H9 (cell line): ENCODE measurements around the gene UBE2Q2. TPM values are rescaled to one million over a fixed set of nuclear protein-coding genes. Genes with fewer than 3 reads are reported as not detected.

Experiments used
- DNase-seq: peaks from one replicate; pipeline ENCODE4 v3.0.0-alpha.2; 2017
- H2AFZ ChIP-seq: one replicate; pipeline ENCODE4 v1.6.1; 2013; ENCODE audit warnings: mild to moderate bottlenecking, low read length, control low read depth, moderate library complexity
- H2AK5ac ChIP-seq: 2 replicates; pipeline ENCODE4 v1.6.1; 2013; ENCODE audit warnings: low read length, control low read depth, mixed read lengths; ENCODE audit not compliant: insufficient read length
- H2BK120ac ChIP-seq: one replicate; pipeline ENCODE4 v1.6.1; 2013; ENCODE audit warnings: low read depth, mild to moderate bottlenecking, low read length, control low read depth, inconsistent platforms; ENCODE audit not compliant: poor library complexity, severe bottlenecking
- H2BK12ac ChIP-seq: 2 replicates; pipeline ENCODE4 v1.6.1; 2013; ENCODE audit warnings: low read length, control low read depth, mixed read lengths, low read depth; ENCODE audit not compliant: insufficient read length
- H2BK15ac ChIP-seq: 2 replicates; pipeline ENCODE4 v1.6.1; 2013; ENCODE audit warnings: low read depth, low read length, control low read depth
- H2BK20ac ChIP-seq: one replicate; pipeline ENCODE4 v1.6.1; 2013; ENCODE audit warnings: low read depth, mild to moderate bottlenecking, low read length, control low read depth, inconsistent platforms; ENCODE audit not compliant: poor library complexity, severe bottlenecking
- H2BK5ac ChIP-seq: 2 replicates; pipeline ENCODE4 v1.6.1; 2013; ENCODE audit warnings: low read length, control low read depth, mixed read lengths; ENCODE audit not compliant: insufficient read length
- H3K14ac ChIP-seq: 2 replicates; pipeline ENCODE4 v1.6.1; 2013; ENCODE audit warnings: low read length, control low read depth; ENCODE audit not compliant: insufficient read depth
- H3K18ac ChIP-seq: 2 replicates; pipeline ENCODE4 v1.6.1; 2013; ENCODE audit warnings: low read depth, mild to moderate bottlenecking, mixed read lengths, low read length, control low read depth; ENCODE audit not compliant: insufficient read length
- H3K23ac ChIP-seq: 2 replicates; pipeline ENCODE4 v1.6.1; 2013; ENCODE audit warnings: low read length, control low read depth, mixed read lengths, low read depth; ENCODE audit not compliant: insufficient read length
- H3K23me2 ChIP-seq: 2 replicates; pipeline ENCODE4 v1.6.1; 2013; ENCODE audit warnings: low read depth, mild to moderate bottlenecking, mixed read lengths, low read length, control low read depth; ENCODE audit not compliant: insufficient read length, poor library complexity, severe bottlenecking
- H3K27ac ChIP-seq: 2 replicates; pipeline ENCODE4 v1.5.1; 2013; ENCODE audit warnings: low read length, control low read depth, mixed read lengths, low read depth; ENCODE audit not compliant: insufficient read length
- H3K27me3 ChIP-seq: 2 replicates; pipeline ENCODE4 v1.6.1; 2013; ENCODE audit warnings: low read length, control low read depth, inconsistent platforms; ENCODE audit not compliant: insufficient read depth
- H3K4ac ChIP-seq: 2 replicates; pipeline ENCODE4 v1.6.1; 2013; ENCODE audit warnings: low read depth, mild to moderate bottlenecking, control low read depth, inconsistent platforms, low read length, moderate library complexity
- H3K4me1 ChIP-seq: 2 replicates; pipeline ENCODE4 v1.6.1; 2013; ENCODE audit warnings: low read length, control low read depth, inconsistent platforms; ENCODE audit not compliant: insufficient read depth
- H3K4me2 ChIP-seq: 2 replicates; pipeline ENCODE4 v1.6.1; 2013; ENCODE audit warnings: low read length, control low read depth, mixed read lengths; ENCODE audit not compliant: insufficient read length, insufficient read depth
- H3K56ac ChIP-seq: 2 replicates; pipeline ENCODE4 v1.6.1; 2013; ENCODE audit warnings: low read depth, mild to moderate bottlenecking, mixed read lengths, low read length, control low read depth; ENCODE audit not compliant: insufficient read length
- H3K79me1 ChIP-seq: 2 replicates; pipeline ENCODE4 v1.6.1; 2013; ENCODE audit warnings: low read depth, mild to moderate bottlenecking, moderate library complexity, low read length, control low read depth, inconsistent platforms; ENCODE audit not compliant: insufficient read depth, poor library complexity, severe bottlenecking
- H3K79me2 ChIP-seq: 2 replicates; pipeline ENCODE4 v1.6.1; 2013; ENCODE audit warnings: low read length, control low read depth, inconsistent platforms; ENCODE audit not compliant: insufficient read depth
- H3K9ac ChIP-seq: 2 replicates; pipeline ENCODE4 v1.6.1; 2013; ENCODE audit warnings: low read length, control low read depth, mixed read lengths; ENCODE audit not compliant: insufficient read length; ENCODE audit errors: extremely low read depth
- H3K9me3 ChIP-seq: one replicate; pipeline ENCODE4 v1.6.1; 2013; ENCODE audit warnings: low read depth, low read length, inconsistent platforms; ENCODE audit not compliant: control insufficient read depth
- H3T11ph ChIP-seq: one replicate; pipeline ENCODE4 v1.6.1; 2013; ENCODE audit warnings: mild to moderate bottlenecking, low read length, control low read depth, inconsistent platforms
- H4K20me1 ChIP-seq: one replicate; pipeline ENCODE4 v1.6.1; 2013; ENCODE audit not compliant: control insufficient read depth, insufficient read length, insufficient read depth
- H4K5ac ChIP-seq: 2 replicates; pipeline ENCODE4 v1.6.1; 2013; ENCODE audit warnings: low read depth, mild to moderate bottlenecking, mixed read lengths, low read length, control low read depth; ENCODE audit not compliant: insufficient read length
- H4K8ac ChIP-seq: replicated peaks from 2 replicates; pipeline ENCODE4 v1.6.1; 2013; ENCODE audit warnings: low read length, control low read depth, mixed read lengths, low read depth; ENCODE audit not compliant: insufficient read length
- H4K91ac ChIP-seq: 2 replicates; pipeline ENCODE4 v1.6.1; 2013; ENCODE audit warnings: low read depth, mild to moderate bottlenecking, moderate library complexity, mixed read lengths, low read length, control low read depth; ENCODE audit not compliant: insufficient read length
- H3K27ac Mint-ChIP-seq, 3 experiments: 2 replicates in 2 of 3; 3 replicates in 1 of 3; pipeline ENCODE4 v1.8.0; 2020 to 2021; ENCODE audit warnings: mixed read lengths in 3 of 3, mild to moderate bottlenecking in 1 of 3, moderate library complexity in 1 of 3
- H3K27me3 Mint-ChIP-seq: 2 replicates; pipeline ENCODE4 v1.8.0; 2021; ENCODE audit warnings: low read depth, mild to moderate bottlenecking, moderate library complexity, mixed read lengths
- H3K36me3 Mint-ChIP-seq, 3 experiments: 2 replicates in 2 of 3; 3 replicates in 1 of 3; pipeline ENCODE4 v1.8.0; 2020 to 2021; ENCODE audit warnings: low read depth in 3 of 3, mixed read lengths in 3 of 3; ENCODE audit not compliant: insufficient read depth in 1 of 3
- H3K4me1 Mint-ChIP-seq, 2 experiments: 2 replicates each; pipeline ENCODE4 v1.8.0; 2020; ENCODE audit warnings: mixed read lengths in 2 of 2
- H3K4me3 Mint-ChIP-seq, 2 experiments: 2 replicates in 1 of 2; 3 replicates in 1 of 2; pipeline ENCODE4 v1.8.0; 2020 to 2021; ENCODE audit warnings: mild to moderate bottlenecking in 2 of 2, mixed read lengths in 2 of 2, moderate library complexity in 1 of 2
- H3K9me3 Mint-ChIP-seq, 2 experiments: 2 replicates in 1 of 2; 3 replicates in 1 of 2; pipeline ENCODE4 v1.8.0; 2020; ENCODE audit warnings: mild to moderate bottlenecking in 2 of 2, mixed read lengths in 2 of 2, moderate library complexity in 1 of 2
- WGBS: extraction: QIAGEN DNeasy Blood & Tissue Kit; methylation state at CpG from one replicate; pipeline ENCODE4 v1.1.7; 2013; ENCODE audit warnings: missing lambda C conversion rate, low lambda C conversion rate, mixed read lengths; ENCODE audit not compliant: insufficient read length; ENCODE audit errors: extremely low coverage; 5-methylcytosine and 5-hydroxymethylcytosine counted together
- total RNA-seq: library from RNA; stranded (reverse); gene quantifications from 2 replicates; pipeline ENCODE4 v1.2.1, GENCODE V29; 2021
- TF ChIP-seq, protein P1 (sequence below): fragments of 200-600 bp; sonication (generic); conservative IDR thresholded peaks from 3 replicates; pipeline ENCODE4 v1.8.0; 2021; ENCODE audit warnings: antibody characterized with exemption, mild to moderate bottlenecking

Gene UBE2Q2
- total RNA-seq, 1 experiment from 2014 or later = 29.6 TPM

DNA sequence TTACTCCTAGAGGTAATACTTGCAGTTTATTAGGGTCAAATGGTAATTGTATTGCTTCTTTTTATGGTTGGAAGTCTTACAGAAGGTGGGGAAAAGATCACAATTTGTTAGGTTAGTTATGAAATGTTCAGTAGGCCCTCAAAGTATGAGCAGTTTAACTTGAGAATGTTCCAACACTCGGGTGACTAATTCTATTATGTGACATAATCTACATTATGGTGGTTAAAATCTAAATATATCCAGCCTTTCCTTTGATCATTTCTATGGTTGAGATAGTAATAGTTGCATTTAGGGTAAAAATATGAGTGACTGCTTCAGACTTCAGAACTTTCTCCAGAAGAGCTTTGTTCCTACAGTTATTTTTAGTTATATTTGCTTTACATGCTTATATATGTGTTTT is 40.8 kb downstream of the UBE2Q2 start:
- Histone ChIP-seq H3K4me2 (no peak overlapping the region), H2BK12ac (no peak overlapping the region), H3K4me1 (no peaks in the 10 kb centered on the region), H4K8ac (no peak overlapping the region), H3K79me2 (no peaks in the 10 kb centered on the region), H4K91ac (no peak overlapping the region), H2BK15ac (no peak overlapping the region), H3K9ac (no peak overlapping the region), H2AK5ac (no peak overlapping the region), H2AFZ (no peak overlapping the region), H3K9me3 (no peaks in the 10 kb centered on the region), H2BK20ac (no peak overlapping the region), H3K18ac (no peak overlapping the region), H3K27ac (no peak overlapping the region), H3K23me2 (no peaks in the 10 kb centered on the region), H4K5ac (no peak overlapping the region), H3K56ac (no peak overlapping the region), H2BK120ac (no peak overlapping the region), H4K20me1 (no peaks in the 10 kb centered on the region), H3T11ph (no peak overlapping the region), H3K79me1 (no peaks in the 10 kb centered on the region), H3K14ac (no peak overlapping the region), H3K4ac (no peak overlapping the region), H3K27me3 (no peaks in the 10 kb centered on the region), H3K23ac (no peak overlapping the region), H2BK5ac (no peak overlapping the region)
- Mint-ChIP-seq H3K4me1 (peaks cover 0 to 5% of the 10 kb centered on the region in 2 experiments; a peak in 2 of 4 replicates), H3K36me3 (peaks cover 9 to 54% (median 30%) of the 10 kb centered on the region in 3 experiments; a peak in 5 of 7 replicates), H3K27ac (no peak overlapping the region), H3K27me3 (no peaks in the 10 kb centered on the region), H3K9me3 (no peaks in the 10 kb centered on the region), H3K4me3 (no peak overlapping the region)
- TF ChIP-seq, protein P1, sequence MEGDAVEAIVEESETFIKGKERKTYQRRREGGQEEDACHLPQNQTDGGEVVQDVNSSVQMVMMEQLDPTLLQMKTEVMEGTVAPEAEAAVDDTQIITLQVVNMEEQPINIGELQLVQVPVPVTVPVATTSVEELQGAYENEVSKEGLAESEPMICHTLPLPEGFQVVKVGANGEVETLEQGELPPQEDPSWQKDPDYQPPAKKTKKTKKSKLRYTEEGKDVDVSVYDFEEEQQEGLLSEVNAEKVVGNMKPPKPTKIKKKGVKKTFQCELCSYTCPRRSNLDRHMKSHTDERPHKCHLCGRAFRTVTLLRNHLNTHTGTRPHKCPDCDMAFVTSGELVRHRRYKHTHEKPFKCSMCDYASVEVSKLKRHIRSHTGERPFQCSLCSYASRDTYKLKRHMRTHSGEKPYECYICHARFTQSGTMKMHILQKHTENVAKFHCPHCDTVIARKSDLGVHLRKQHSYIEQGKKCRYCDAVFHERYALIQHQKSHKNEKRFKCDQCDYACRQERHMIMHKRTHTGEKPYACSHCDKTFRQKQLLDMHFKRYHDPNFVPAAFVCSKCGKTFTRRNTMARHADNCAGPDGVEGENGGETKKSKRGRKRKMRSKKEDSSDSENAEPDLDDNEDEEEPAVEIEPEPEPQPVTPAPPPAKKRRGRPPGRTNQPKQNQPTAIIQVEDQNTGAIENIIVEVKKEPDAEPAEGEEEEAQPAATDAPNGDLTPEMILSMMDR = no peak
- DNase-seq = no peak
- WGBS = no CpG with 5 or more reads among the region's 1 CpG
